ENCODE results near the gene PELI1. TPM values are rescaled to one million over a fixed set of nuclear protein-coding genes. Genes with fewer than 3 reads are reported as not detected.

The PELI1 gene
- total RNA-seq, 2 experiments from 2014 or later = 29.8 to 39.2 TPM

- H3K27ac Mint-ChIP-seq = no peak overlapping the region
- H3K4me1 Mint-ChIP-seq (ENCODE audit: low read depth) = peaks cover 58% of the 10 kb centered on the region
- intact Hi-C loops (cut with micrococcal nuclease) = loop anchor here (5.0 to 10.0 kb wide), 4 partner anchors 33 to 515 kb away; partner anchors contain the start of gene SERTAD2
- no peaks in the 10 kb centered on the region for H3K9me3 Mint-ChIP-seq
- ChIA-PET CTCF (interaction anchor here (1.2 kb wide), 1 partner anchor 188 kb away, joined by 4 read pairs; no protein-coding TSS in a partner anchor), POLR2A (interaction anchor here (1.6 kb wide), 1 partner anchor 73 kb away, joined by 5 read pairs; no protein-coding TSS in a partner anchor)
- no peaks in the 10 kb centered on the region for H3K27me3 Mint-ChIP-seq
- TF ChIP-seq CTCF (IDR thresholded peaks at IDR 0.05) = no peak
- peaks cover 32% of the 10 kb centered on the region for H3K36me3 Mint-ChIP-seq (ENCODE audit: low read depth)
- ATAC-seq = no peak
- H3K4me3 Mint-ChIP-seq = no peak overlapping the region
- DNase-seq = no peak
Measured at GRCh38 chr2:64139956-64140355, 4.3 kb downstream of the PELI1 start.

- H3K36me3 Mint-ChIP-seq (ENCODE audit: low read depth) = peaks cover 35% of the 10 kb centered on the region
- intact Hi-C loops (cut with micrococcal nuclease) = loop anchor here (10.0 kb wide), 1 partner anchor 517 kb away; the partner anchor contains the start of gene SERTAD2
- no peak for DNase-seq
- H3K4me1 Mint-ChIP-seq (ENCODE audit: low read depth) = peaks cover 71% of the 10 kb centered on the region
- H3K9me3 Mint-ChIP-seq = no peaks in the 10 kb centered on the region
- ChIA-PET POLR2A (interaction anchor here (1.1 to 1.3 kb wide), 2 partner anchors 13 to 188 kb away, joined by 3 to 6 read pairs; no protein-coding TSS in a partner anchor), CTCF (no interaction called here)
- no peak for ATAC-seq
- no peaks in the 10 kb centered on the region for H3K27me3 Mint-ChIP-seq
- peak overlapping the region; percentile 23 for H3K4me3 Mint-ChIP-seq
- TF ChIP-seq CTCF (IDR thresholded peaks at IDR 0.05) = no peak
- H3K27ac Mint-ChIP-seq = peak overlapping the region; percentile 71
Measured at GRCh38 chr2:64137996-64138395, 6.2 kb downstream of the PELI1 start.

DNA sequence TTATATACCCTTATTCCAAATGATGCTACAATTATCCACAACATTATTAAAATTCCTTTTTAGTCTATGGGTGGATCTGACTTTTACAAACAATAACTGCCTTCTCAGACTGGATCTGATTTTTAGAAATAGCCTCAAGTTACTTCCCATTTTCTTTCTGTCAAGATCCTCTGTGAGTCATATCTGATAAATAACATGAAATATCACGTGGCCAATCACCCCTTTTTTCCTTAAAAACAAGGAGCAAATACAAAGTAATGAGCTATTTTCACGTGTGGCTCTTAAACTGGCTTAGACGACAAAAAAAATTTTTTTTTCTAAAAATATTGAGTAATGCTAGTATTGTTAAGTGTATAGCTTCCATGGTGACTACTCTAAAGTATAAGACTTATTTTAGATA lies 6.7 kb downstream of the PELI1 start:
- H3K9me3 Mint-ChIP-seq = no peaks in the 10 kb centered on the region
- no peaks in the 10 kb centered on the region for H3K27me3 Mint-ChIP-seq
- peaks cover 36% of the 10 kb centered on the region for H3K36me3 Mint-ChIP-seq (ENCODE audit: low read depth)
- CTCF ChIA-PET = no interaction called here
- peak overlapping the region; percentile 39 for H3K27ac Mint-ChIP-seq
- intact Hi-C loops (cut with micrococcal nuclease) = loop anchor here (10.0 kb wide), 1 partner anchor 517 kb away; the partner anchor contains the start of gene SERTAD2
- no peak for DNase-seq
- POLR2A ChIA-PET = interaction anchor here (0.5 to 1.3 kb wide), 2 partner anchors 36 to 188 kb away, joined by 3 to 6 read pairs; no protein-coding TSS in a partner anchor
- H3K4me1 Mint-ChIP-seq (ENCODE audit: low read depth) = peaks cover 75% of the 10 kb centered on the region
- ATAC-seq = no peak
- TF ChIP-seq CTCF (IDR thresholded peaks at IDR 0.05) = no peak
- no peak overlapping the region for H3K4me3 Mint-ChIP-seq

GRCh38 chr2:64135421-64135820 lies 8.8 kb downstream of the PELI1 start:
- ATAC-seq (peak; percentile 45), DNase-seq (no peak)
- intact Hi-C loops (cut with micrococcal nuclease) = loop anchor here (2.0 to 10.0 kb wide), 2 partner anchors 73 to 519 kb away; partner anchors contain the start of gene SERTAD2
- Mint-ChIP-seq H3K4me3 (no peak overlapping the region), H3K9me3 (no peaks in the 10 kb centered on the region), H3K27me3 (no peaks in the 10 kb centered on the region), H3K4me1 (ENCODE audit: low read depth) (peaks cover 81% of the 10 kb centered on the region), H3K27ac (peak overlapping the region; percentile 88), H3K36me3 (ENCODE audit: low read depth) (peaks cover 38% of the 10 kb centered on the region)
- CTCF ChIA-PET = interaction anchor here (0.9 to 4.8 kb wide), 6 partner anchors 17 to 195 kb away, joined by 3 to 36 read pairs (median 6); no protein-coding TSS in a partner anchor
- TF ChIP-seq CTCF (IDR thresholded peaks at IDR 0.05) = no peak
- POLR2A ChIA-PET = interaction anchor here (0.6 to 1.5 kb wide), 2 partner anchors 26 to 191 kb away, joined by 3 read pairs; no protein-coding TSS in a partner anchor

GRCh38 chr2:64134813-64135212 lies 9.4 kb downstream of the PELI1 start:
- CTCF ChIA-PET = interaction anchor here (1.2 to 4.8 kb wide), 3 partner anchors 29 to 192 kb away, joined by 6 to 36 read pairs (median 10); no protein-coding TSS in a partner anchor
- no peak for ATAC-seq
- Mint-ChIP-seq H3K36me3 (ENCODE audit: low read depth) (peaks cover 38% of the 10 kb centered on the region), H3K27ac (peak overlapping the region; percentile 88), H3K9me3 (no peaks in the 10 kb centered on the region), H3K27me3 (no peaks in the 10 kb centered on the region), H3K4me3 (peak overlapping the region; percentile 13), H3K4me1 (ENCODE audit: low read depth) (peaks cover 81% of the 10 kb centered on the region)
- no peak for TF ChIP-seq CTCF (IDR thresholded peaks at IDR 0.05)
- POLR2A ChIA-PET = interaction anchor here (0.6 to 1.5 kb wide), 3 partner anchors 9 to 192 kb away, joined by 3 to 4 read pairs (median 3); no protein-coding TSS in a partner anchor
- intact Hi-C loops (cut with micrococcal nuclease) = loop anchor here (2.0 to 10.0 kb wide), 2 partner anchors 74 to 520 kb away; partner anchors contain the start of gene SERTAD2
- no peak for DNase-seq

Data from activated CD8-positive, alpha-beta T cell treated with anti-CD3 and anti-CD28 coated beads for 36 hours (primary cell).